ENCODE measurements around the gene B4GALNT2. TPM values are rescaled to one million over a fixed set of nuclear protein-coding genes. Genes with fewer than 3 reads are reported as not detected.

B4GALNT2 gene
- total RNA-seq, 4 donors from 2014 or later: 0.04 to 0.98 (median 0.80) TPM

- intact Hi-C loops (cut with DNase I; ENCODE audit: low total_unique reads): no loop called here
- WGBS, 2 donors: 87 to 100% methylated on average over 2 of the region's 2 CpGs
- no peak for TF ChIP-seq POLR2A (IDR thresholded peaks at IDR 0.05)
- TF ChIP-seq CTCF (IDR thresholded peaks at IDR 0.05): no peak
- H3K4me3 ChIP-seq (ENCODE audit: low read depth, poor library complexity, severe bottlenecking): no peak overlapping the region
- DNase-seq (ENCODE audit: low spot score in 2 of 2): no peak
These were observed 81.3 kb downstream of the B4GALNT2 start for GRCh38 chr17:49213847-49214246.

GRCh38 chr17:49214676-49215360 is 82.2 kb downstream of the B4GALNT2 start:
- 55 to 57% methylated on average over 12 of the region's 12 CpGs for WGBS, 2 donors
- TF ChIP-seq POLR2A (IDR thresholded peaks at IDR 0.05) (no peak), CTCF (IDR thresholded peaks at IDR 0.05) (no peak)
- H3K4me3 ChIP-seq (ENCODE audit: low read depth, poor library complexity, severe bottlenecking): no peak overlapping the region
- intact Hi-C loops (cut with DNase I; ENCODE audit: low total_unique reads): no loop called here
- no peak for DNase-seq (ENCODE audit: low spot score in 2 of 2)

- WGBS, 2 donors: 87% methylated on average over 13 of the region's 13 CpGs
- H3K4me3 ChIP-seq (ENCODE audit: low read depth, poor library complexity, severe bottlenecking): no peak overlapping the region
- TF ChIP-seq POLR2A (IDR thresholded peaks at IDR 0.05) (no peak), CTCF (IDR thresholded peaks at IDR 0.05) (no peak)
- intact Hi-C loops (cut with DNase I; ENCODE audit: low total_unique reads): no loop called here
- no peak for DNase-seq (ENCODE audit: low spot score in 2 of 2)
These were observed 83.9 kb downstream of the B4GALNT2 start for GRCh38 chr17:49216482-49216881.

GRCh38 chr17:49216953-49217650 is 84.5 kb downstream of the B4GALNT2 start:
- no peak for TF ChIP-seq POLR2A (IDR thresholded peaks at IDR 0.05)
- TF ChIP-seq CTCF (IDR thresholded peaks at IDR 0.05): no peak
- WGBS, 2 donors: 51 to 58% methylated on average over 11 of the region's 11 CpGs
- peak; percentile 55 to 87 for DNase-seq (ENCODE audit: low spot score in 2 of 2)
- no peak overlapping the region for H3K4me3 ChIP-seq (ENCODE audit: low read depth, poor library complexity, severe bottlenecking)
- intact Hi-C loops (cut with DNase I; ENCODE audit: low total_unique reads): no loop called here

- intact Hi-C loops (cut with DNase I; ENCODE audit: low total_unique reads): no loop called here
- TF ChIP-seq POLR2A (IDR thresholded peaks at IDR 0.05) (no peak), CTCF (IDR thresholded peaks at IDR 0.05) (no peak)
- peak; percentile 45 to 87 for DNase-seq (ENCODE audit: low spot score in 2 of 2)
- H3K4me3 ChIP-seq (ENCODE audit: low read depth, poor library complexity, severe bottlenecking): no peak overlapping the region
- 65 to 75% methylated on average over 16 of the region's 17 CpGs for WGBS, 2 donors
These were observed 85.3 kb downstream of the B4GALNT2 start for GRCh38 chr17:49217651-49218413.
